ENCODE results near the gene TPTE2.

The TPTE2 gene

DNA sequence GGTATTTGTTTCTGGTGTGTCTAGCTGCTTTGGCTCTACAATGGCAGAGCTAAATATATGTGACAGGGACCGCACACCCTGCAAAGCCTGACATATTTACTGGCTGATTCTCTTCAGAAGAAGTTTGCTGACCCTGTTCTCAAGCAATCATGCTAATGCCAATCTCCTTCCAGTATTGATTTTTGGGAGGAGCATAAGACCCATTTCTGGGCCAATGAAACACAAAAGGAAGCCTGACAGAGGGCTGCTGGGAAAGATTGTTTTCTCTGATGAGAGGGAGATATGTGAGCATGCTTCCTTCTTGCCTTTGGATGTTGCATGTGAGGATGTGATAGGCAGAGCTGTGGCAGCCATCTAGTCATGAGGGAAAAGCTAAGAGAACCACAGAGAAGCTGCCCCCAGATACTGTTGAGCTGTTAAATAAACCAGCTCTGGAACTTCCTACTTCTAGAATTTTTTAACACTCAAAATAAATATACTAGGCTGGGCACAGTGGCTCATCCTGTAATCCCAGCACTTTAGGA lies 31.4 kb upstream of the TPTE2 start:
- no peak overlapping the region for H3K4me2 ChIP-seq (ENCODE audit: low read length)
- TF ChIP-seq EZH2 (IDR thresholded peaks at IDR 0.05; ENCODE audit: borderline replicate concordance, low read length): no peak
- TF ChIP-seq, protein P1, sequence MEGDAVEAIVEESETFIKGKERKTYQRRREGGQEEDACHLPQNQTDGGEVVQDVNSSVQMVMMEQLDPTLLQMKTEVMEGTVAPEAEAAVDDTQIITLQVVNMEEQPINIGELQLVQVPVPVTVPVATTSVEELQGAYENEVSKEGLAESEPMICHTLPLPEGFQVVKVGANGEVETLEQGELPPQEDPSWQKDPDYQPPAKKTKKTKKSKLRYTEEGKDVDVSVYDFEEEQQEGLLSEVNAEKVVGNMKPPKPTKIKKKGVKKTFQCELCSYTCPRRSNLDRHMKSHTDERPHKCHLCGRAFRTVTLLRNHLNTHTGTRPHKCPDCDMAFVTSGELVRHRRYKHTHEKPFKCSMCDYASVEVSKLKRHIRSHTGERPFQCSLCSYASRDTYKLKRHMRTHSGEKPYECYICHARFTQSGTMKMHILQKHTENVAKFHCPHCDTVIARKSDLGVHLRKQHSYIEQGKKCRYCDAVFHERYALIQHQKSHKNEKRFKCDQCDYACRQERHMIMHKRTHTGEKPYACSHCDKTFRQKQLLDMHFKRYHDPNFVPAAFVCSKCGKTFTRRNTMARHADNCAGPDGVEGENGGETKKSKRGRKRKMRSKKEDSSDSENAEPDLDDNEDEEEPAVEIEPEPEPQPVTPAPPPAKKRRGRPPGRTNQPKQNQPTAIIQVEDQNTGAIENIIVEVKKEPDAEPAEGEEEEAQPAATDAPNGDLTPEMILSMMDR (IDR thresholded peaks at IDR 0.05; ENCODE audit: low read length): no peak
- no peaks in the 10 kb centered on the region for H3F3A ChIP-seq (ENCODE audit: insufficient read depth, low read length)
- no peak overlapping the region for H2AFZ ChIP-seq (ENCODE audit: low read length)
- H3K4me1 ChIP-seq (ENCODE audit: insufficient read depth, low read length, severe bottlenecking): no peaks in the 10 kb centered on the region
- no peak overlapping the region for H3K27ac ChIP-seq (ENCODE audit: low read depth, low read length, poor library complexity, severe bottlenecking)
- no peaks in the 10 kb centered on the region for H3K9me3 ChIP-seq (ENCODE audit: low read length)
- H3K9ac ChIP-seq (ENCODE audit: low read length): no peak overlapping the region
- no peaks in the 10 kb centered on the region for H3K79me2 ChIP-seq (ENCODE audit: insufficient read depth, low read length)
- no peaks in the 10 kb centered on the region for H3K9me2 ChIP-seq (ENCODE audit: low read depth, low read length)
- no peak overlapping the region for H3K4me3 ChIP-seq (ENCODE audit: low read depth, low read length, poor library complexity, severe bottlenecking)
- no peaks in the 10 kb centered on the region for H3K27me3 ChIP-seq (ENCODE audit: insufficient read depth, low read length)
- H4K20me1 ChIP-seq (ENCODE audit: insufficient read depth, low read length): no peaks in the 10 kb centered on the region
- H3K36me3 ChIP-seq (ENCODE audit: insufficient read depth, low read length): no peaks in the 10 kb centered on the region

DNA sequence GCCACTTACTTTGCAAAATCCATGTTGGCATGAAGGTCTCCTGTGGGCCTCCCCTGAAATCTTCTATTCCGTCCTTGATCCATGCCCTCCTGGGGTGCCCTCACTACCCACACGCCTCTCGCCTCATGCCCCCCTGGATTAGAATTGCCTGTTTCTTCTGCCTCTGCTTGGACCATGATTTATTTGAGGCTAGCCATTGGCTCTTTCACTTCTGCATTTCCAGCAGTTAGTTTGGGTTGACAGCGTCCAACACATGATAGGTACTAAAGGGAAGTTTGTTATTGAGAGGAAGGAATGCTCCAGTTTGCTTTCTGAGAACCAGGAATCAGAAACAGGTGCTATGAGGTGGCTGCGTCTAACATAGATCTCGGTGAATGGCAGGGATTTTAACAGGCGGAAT lies 30.5 kb upstream of the TPTE2 start:
- no peak overlapping the region for H3K9ac ChIP-seq (ENCODE audit: low read length)
- TF ChIP-seq, protein P1 (IDR thresholded peaks at IDR 0.05; ENCODE audit: low read length): no peak
- no peak for TF ChIP-seq EZH2 (IDR thresholded peaks at IDR 0.05; ENCODE audit: borderline replicate concordance, low read length)
- H3K4me2 ChIP-seq (ENCODE audit: low read length): no peak overlapping the region
- no peaks in the 10 kb centered on the region for H3F3A ChIP-seq (ENCODE audit: insufficient read depth, low read length)
- no peak overlapping the region for H3K27ac ChIP-seq (ENCODE audit: low read depth, low read length, poor library complexity, severe bottlenecking)
- no peaks in the 10 kb centered on the region for H3K79me2 ChIP-seq (ENCODE audit: insufficient read depth, low read length)
- H4K20me1 ChIP-seq (ENCODE audit: insufficient read depth, low read length): no peaks in the 10 kb centered on the region
- H2AFZ ChIP-seq (ENCODE audit: low read length): no peak overlapping the region
- no peaks in the 10 kb centered on the region for H3K36me3 ChIP-seq (ENCODE audit: insufficient read depth, low read length)
- H3K4me3 ChIP-seq (ENCODE audit: low read depth, low read length, poor library complexity, severe bottlenecking): no peak overlapping the region
- no peaks in the 10 kb centered on the region for H3K27me3 ChIP-seq (ENCODE audit: insufficient read depth, low read length)
- H3K9me2 ChIP-seq (ENCODE audit: low read depth, low read length): no peaks in the 10 kb centered on the region
- H3K9me3 ChIP-seq (ENCODE audit: low read length): no peaks in the 10 kb centered on the region
- peaks cover 8% of the 10 kb centered on the region for H3K4me1 ChIP-seq (ENCODE audit: insufficient read depth, low read length, severe bottlenecking)

DNA sequence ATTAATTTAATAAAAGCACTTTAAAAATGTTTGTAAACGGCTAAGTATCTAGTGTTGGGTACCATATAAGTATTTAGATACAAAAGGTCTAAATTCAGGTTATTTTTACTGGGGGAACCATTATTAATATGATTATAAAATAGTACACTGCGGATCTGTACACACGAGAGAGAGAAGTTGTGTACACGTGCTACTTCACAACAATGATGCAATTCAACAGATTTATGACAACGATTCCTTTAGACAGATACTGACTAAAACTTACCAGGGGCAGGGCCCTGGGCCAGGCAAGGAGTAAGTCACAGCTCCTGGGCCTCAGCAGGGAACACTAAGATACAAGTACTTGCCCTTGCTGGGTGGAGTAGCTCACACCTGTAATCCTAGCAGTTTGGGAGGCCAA lies 29.1 kb upstream of the TPTE2 start:
- TF ChIP-seq, protein P1 (IDR thresholded peaks at IDR 0.05; ENCODE audit: low read length): no peak
- no peak for TF ChIP-seq EZH2 (IDR thresholded peaks at IDR 0.05; ENCODE audit: borderline replicate concordance, low read length)
- H3K27me3 ChIP-seq (ENCODE audit: insufficient read depth, low read length): no peaks in the 10 kb centered on the region
- no peak overlapping the region for H3K4me3 ChIP-seq (ENCODE audit: low read depth, low read length, poor library complexity, severe bottlenecking)
- H3F3A ChIP-seq (ENCODE audit: insufficient read depth, low read length): no peaks in the 10 kb centered on the region
- H2AFZ ChIP-seq (ENCODE audit: low read length): no peak overlapping the region
- H3K9me3 ChIP-seq (ENCODE audit: low read length): no peaks in the 10 kb centered on the region
- H3K9me2 ChIP-seq (ENCODE audit: low read depth, low read length): no peaks in the 10 kb centered on the region
- no peak overlapping the region for H3K4me2 ChIP-seq (ENCODE audit: low read length)
- no peaks in the 10 kb centered on the region for H3K79me2 ChIP-seq (ENCODE audit: insufficient read depth, low read length)
- no peaks in the 10 kb centered on the region; the same call in 1 of the 2 replicates for H3K36me3 ChIP-seq (ENCODE audit: insufficient read depth, low read length)
- no peak overlapping the region for H3K9ac ChIP-seq (ENCODE audit: low read length)
- H3K27ac ChIP-seq (ENCODE audit: low read depth, low read length, poor library complexity, severe bottlenecking): no peak overlapping the region
- no peaks in the 10 kb centered on the region for H4K20me1 ChIP-seq (ENCODE audit: insufficient read depth, low read length)
- H3K4me1 ChIP-seq (ENCODE audit: insufficient read depth, low read length, severe bottlenecking): peaks cover 15% of the 10 kb centered on the region

Measured in OCI-LY1 (cell line).